NCI-H1930 (cell line): ENCODE results near the gene TUFT1.
"Not testable (repeated sequence)": the region's sequence is repeated elsewhere in the genome, so short reads cannot be mapped to it uniquely, and the experiment has no call there.

ENCODE experiments used
- DNase-seq, 2 experiments: peaks; one replicate each; lab custom pipeline; 2025; lab: John Stamatoyannopoulos, UW

Gene TUFT1

DNA sequence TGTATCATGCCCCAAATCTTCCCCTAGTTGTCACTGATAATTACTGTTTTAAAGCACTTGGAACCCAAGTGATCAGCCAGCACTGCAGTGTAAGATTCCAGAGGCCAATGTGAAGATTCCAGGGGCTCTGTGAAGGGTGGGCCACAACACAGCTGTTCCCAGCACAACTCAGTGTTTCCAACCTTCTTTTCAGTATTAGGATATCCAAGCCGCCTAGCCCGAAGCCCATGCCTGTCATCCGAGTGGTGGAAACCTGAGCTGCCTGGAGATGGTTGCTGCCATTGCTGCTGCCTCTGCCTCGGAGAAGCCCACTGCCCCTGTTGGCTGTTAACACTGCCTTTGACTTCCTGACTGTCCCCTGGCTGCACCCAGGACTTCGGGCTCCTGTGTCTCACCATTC, 41.3 kb downstream of the TUFT1 start:
- no peak for DNase-seq

- DNase-seq, result no peak
Measured at GRCh38 chr1:151581921-151582320, 41.8 kb downstream of the TUFT1 start.

DNA sequence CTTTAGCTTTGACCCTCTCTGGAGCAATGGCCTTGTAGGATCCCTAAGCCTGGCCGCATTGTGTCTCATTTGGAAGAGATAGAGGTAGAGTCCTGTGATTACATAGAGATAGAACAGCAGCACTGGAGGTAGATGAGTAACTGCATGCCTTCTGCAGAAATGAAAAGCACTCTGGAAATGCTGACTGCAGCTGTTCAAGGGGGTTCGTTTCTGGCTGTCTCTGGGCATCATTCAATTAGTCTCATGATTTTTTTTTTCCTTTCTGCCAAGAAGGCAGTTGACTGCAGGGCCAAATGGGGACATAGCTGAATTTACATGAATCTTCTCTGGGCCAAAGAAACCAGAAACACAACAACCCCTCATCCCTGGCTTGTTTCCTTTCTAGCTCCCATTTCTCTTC, 43.7 kb downstream of the TUFT1 start:
- DNase-seq, result no peak

DNA sequence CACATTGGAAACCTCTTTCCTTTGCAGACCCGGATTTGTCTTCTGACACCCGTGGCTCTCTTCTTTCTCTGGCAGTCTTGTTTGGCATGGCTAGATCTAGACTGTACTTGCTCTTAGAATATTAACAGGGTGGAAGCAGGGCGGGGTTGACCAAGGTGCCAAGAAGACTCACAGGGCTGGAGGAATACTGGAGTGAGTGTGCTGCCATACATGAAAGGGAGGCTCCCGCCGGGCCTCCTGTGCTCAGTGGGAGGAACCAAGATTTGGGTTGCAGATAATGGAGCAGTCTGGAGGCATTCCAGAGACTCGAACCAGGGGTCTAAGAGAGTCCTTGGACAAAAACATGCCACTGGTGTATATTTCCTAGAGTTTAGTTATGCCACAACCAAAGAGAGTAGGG, 44.2 kb downstream of the TUFT1 start:
- DNase-seq, result no peak

DNA sequence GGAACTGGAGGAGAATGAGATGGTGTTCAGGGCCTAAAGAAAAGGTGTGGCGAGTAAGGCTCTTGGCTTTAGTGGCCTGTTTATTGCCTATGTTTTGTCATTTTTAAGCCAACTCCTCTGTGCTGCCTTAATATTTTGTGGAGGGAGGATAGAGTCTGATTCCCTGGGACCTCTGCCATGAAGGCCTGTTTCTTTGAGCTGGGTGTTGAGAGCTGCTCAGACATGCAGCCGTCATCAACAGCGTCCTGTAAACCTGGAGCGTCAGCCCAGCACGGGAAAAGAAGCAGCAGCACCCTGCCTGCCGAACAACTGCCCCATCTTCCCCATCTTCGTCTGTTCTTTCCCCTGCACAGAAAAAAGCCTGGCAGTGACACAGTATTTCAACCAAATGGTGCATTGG, 44.7 kb downstream of the TUFT1 start:
- no peak for DNase-seq

GRCh38 chr1:151585622-151586021, 45.5 kb downstream of the TUFT1 start:
- no peak for DNase-seq

DNA sequence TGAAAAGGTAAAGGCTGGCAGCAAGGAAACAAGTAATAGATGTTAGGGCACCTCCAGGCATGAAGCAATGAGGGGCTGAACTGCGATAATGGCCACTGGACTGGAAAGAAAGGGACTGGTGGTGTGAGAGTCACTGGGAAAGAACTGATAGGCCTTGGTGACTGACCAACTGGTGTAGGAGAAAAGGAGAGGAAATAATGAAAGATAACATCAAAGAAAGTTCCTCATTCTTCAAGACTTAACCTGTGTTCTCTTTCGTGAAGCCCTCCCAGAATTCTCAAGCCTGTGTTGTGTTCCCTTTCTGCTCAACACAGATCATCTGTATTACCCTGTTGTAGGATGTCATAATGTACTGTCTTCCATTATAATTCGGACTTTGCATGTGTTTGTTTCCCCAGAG, 50.9 kb downstream of the TUFT1 start:
- DNase-seq, result no peak

DNA sequence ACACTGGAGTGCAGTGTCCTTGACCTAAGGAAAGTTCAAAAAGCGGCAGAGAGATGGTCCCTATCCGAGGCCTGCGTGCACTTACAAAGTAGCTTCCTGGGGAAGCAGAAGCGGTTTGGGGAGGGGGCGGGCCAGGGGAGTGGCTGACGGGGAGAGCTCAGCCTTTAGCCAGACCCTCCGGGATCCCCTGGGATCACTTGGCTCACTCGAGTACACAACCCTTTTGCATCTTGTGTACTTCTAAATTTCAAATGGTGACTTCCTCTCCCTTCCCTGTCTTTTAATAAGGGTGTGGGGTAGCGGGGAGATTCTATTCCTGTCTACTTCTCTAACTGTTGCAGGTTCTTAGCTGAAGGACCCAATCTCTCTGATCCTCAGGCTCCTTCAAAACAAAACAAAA, 53.6 kb downstream of the TUFT1 start:
- DNase-seq, result no peak

DNA sequence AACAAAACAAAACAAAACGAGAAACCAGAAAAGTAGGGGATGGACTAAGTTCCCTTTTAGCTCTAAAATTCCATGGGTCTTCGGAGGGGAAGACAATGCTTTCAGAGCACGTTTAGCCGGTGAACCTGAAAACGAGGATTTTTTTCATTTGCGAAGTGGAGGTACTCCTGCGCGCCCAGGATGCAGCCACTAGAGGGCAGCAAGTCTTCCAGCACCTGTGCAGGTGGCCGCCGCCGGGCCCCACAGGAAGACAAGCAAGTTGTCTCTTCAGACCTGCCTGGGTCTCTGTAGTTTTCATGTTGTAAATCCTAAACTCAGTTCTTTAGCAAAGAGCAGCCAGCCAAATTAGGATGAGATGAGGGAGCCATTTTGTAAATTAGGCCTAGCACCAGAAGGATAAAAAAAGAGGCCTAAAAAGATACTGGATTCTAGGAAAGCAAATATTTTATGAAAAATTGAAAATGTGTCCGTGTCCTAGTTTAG, 54.1 kb downstream of the TUFT1 start:
- peak; percentile 45 to 76 for DNase-seq

DNA sequence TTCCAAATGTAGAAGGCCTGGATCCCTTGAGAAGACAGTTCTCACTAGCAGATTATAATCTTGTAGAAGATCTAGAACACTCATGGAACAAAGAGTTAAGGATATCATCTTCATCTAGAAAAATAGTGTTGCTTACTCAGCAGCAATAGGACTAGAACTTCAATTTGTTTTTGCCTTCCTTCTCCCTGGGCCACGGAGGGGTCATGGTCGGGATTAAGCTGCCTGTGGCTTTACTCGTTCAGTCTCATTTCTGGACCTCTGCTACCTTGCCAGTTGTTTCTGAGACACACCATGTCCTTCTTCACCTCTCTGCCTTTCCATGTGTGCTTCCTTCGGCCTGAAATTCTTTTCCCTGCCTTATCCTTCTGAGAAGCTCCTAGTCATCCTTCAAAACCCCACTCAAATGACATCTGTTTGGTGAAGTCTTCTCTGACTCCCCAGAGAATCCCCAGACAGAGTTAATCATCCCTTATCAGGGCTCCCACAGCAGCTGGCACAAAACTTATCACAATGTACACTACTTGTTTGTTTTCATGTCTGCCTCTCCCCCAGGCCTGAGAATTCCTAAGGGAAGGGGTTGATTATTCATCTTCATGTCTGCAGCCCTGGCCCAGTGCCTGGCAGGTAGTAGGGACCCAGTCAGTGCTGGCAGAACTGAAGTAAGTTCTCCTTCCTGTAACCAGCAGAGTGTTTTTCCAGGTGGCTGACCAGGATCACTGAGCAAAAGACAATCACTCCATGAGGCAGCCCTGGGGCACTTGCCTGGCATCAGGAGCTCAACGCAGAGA, 56.3 kb downstream of the TUFT1 start:
- DNase-seq, result no peak

DNA sequence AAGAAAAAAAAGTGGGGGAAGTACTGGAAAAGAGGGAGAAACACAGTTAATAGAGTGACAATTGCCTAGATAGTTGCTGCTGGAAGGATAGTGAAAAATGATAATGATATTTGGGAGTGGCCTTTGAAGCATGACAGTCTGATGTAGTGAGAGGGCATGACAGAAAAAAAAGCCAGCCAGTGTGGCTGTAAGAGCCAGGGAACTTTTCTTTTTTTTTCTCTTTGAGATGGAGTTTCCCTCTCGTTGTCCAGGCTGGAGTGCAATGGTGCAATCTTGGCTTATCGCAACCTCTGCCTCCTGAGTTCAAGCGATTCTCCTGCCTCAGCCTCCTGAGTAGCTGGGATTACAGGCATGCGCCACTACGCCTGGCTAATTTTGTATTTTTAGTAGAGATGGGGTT, 62.4 kb downstream of the TUFT1 start:
- not testable (repeated sequence) for DNase-seq

- DNase-seq, result no peak
Measured at GRCh38 chr1:151604291-151604690, 64.2 kb downstream of the TUFT1 start.

DNA sequence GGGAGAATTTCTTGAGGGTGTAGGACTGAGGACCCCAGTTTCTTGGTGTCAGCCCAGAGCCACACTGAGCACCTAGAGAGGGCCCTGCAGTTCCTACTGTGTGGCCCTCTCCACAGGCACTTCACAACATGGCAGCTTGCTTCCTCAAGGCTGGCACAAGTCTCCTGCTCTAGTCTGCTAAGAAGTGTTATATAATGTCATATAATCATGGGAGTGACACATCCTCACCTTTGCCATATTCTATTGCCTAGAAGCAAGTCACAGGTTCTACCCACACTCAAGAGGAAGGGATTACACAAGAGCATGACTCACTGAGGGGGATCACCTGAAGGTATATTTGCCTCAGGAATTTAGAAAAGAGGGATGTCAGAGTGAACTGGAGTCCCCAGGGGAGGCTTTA, 66.3 kb downstream of the TUFT1 start:
- no peak for DNase-seq

DNA sequence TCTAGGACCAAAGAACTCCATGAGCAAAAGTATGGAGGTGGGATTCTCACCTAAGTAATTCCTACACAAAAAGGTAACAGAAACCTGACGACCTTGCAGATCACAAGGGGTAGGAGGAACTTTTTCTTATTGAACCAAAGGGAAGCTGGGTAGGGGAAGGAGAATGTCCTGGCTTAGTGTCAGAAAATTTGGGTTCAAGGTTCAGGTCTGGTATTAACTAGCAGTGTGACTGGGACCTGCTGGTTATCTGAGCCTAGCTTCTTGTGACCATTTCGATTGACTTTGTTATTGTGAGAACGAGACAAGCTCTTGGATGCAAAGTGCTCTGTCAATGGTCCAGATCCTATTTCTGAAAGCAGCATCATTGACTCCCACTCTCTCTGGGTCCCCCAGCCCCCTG, 66.7 kb downstream of the TUFT1 start:
- DNase-seq, result no peak

DNA sequence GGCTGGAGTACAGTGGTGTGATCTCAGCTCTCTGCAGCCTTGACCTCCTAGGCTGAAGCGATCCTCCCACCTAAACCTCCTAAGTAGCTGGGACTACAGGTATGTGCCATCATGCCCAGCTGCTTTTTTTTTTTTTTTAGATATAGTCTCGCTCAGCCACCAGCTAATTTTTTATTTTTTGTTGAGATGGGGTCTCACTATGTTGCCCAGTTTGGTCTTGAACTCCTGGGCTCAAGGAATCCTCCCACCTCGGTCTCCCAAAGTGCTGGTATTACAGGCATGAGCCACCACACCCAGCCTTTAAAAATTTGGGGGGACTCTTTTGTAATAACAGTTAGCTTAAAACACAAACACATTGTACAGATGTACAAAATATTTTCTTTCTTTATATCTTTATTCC, 70.0 kb downstream of the TUFT1 start:
- no peak for DNase-seq

DNA sequence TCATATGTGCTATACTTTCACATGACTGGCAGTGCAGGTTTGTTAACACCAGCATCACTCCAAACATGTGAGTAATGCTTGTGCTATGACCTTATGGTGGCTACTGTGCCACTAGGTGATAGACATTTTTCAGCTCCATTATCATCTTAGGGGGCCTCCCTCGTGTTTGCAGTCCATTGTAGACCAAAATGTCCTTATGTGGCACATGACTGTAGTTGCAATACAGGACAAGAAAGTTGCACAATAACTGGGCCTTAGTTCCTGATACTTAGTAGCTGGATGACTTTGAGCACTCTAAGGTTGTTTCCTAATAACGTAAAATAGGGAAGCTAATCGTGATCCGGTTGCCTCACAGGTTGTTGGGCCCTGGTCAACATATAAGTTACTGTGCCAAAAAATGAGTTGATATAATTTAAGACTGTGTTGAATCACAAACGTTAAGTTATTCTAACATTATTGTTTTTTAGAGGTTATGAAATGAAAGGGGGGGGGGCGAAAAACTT, 71.2 kb downstream of the TUFT1 start:
- no peak for DNase-seq

DNA sequence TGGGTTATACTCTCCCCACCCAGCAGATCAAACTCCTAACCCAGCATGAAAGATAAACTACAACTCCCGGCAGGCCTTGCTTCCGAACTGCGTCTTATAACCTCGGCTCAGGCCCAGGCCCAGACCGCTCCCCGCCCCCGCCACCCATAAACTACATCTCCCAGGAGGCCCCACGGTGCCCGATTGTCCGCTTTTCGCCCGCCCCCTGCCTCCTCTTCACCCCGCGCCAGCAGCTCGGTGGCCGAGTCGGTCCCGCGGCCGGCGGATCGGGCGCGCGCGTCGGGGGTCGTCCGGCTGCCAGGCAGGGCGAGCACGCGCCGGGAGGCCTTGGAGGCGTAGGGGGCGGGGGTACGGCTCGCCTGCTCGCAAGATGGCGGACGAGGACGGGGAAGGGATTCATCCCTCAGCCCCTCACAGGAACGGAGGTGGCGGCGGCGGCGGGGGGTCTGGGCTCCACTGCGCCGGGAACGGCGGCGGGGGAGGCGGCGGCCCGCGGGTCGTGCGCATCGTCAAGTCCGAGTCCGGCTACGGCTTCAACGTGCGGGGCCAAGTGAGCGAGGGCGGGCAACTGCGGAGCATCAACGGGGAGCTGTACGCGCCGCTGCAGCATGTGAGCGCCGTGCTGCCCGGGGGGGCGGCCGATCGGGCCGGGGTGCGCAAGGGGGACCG, 71.9 kb downstream of the TUFT1 start, which contains the start of gene SNX27:
Gene SNX27 (plus strand): TSS at position 219 of the 669 bp plus-strand sequence. CDS start 152 bp downstream, at position 371.
- peak; percentile 90 to 96 for DNase-seq

DNA sequence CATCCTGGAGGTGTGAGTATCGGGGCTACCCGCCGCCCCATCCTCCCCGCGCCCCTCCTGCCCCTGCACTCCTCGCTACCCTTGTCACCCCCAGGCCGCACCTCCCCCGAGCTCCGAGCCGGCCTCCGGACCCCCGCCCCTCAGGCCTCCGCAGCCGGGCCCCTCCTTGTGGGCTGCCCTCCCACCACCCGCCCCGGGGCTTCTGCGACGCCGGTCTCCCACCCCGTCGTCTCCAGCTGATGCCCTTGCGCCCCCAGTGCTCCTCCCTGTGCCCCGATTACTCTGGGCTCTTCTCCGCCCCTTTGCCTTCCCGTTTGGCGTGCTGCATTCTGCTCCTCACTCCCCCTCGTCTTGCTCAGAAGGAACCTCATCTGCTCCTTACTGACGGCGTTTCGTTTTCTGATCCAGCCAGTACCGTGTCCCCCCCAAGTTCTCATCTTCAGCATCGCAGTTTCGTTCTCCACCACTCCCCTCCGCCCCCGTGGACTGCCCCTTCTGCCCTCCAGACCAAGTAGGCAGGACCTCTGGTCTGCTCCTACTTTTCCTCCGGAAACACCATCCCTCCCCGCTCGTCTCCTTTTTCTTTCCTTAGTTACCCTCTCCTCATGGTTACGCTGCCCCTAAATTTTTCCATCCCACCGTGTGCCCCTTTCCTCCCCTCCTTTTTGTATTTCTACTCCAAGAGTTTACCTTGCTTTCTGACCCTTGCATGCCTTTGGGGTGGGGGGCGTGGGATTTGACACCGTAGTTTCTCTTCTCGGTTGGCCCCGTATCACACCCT, 72.6 kb downstream of the TUFT1 start:
- no peak for DNase-seq

DNA sequence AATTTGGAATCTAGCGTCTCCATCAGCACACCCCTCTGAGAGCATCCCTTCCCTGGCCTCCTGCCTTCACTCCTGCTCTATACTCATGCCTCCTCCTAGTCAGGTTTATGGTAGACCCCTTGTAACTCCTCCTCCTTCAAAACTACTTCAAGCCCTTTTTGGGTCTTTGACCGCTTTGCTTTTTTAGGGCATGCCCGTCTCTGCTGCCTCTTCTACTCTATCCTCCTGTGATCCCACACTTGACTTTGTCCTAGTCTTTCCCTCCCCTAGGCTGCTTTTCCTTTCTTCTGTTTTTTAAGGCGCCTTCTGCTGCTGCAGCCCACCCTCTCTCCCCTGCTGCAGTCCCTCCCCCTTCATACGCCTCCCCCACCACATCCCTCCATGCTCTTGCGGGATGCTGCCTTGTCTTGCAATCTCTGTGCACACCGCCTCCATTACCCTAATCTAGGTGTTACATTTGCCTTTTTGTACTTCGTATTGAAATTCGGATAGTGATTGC, 73.2 kb downstream of the TUFT1 start:
- DNase-seq, result no peak

DNA sequence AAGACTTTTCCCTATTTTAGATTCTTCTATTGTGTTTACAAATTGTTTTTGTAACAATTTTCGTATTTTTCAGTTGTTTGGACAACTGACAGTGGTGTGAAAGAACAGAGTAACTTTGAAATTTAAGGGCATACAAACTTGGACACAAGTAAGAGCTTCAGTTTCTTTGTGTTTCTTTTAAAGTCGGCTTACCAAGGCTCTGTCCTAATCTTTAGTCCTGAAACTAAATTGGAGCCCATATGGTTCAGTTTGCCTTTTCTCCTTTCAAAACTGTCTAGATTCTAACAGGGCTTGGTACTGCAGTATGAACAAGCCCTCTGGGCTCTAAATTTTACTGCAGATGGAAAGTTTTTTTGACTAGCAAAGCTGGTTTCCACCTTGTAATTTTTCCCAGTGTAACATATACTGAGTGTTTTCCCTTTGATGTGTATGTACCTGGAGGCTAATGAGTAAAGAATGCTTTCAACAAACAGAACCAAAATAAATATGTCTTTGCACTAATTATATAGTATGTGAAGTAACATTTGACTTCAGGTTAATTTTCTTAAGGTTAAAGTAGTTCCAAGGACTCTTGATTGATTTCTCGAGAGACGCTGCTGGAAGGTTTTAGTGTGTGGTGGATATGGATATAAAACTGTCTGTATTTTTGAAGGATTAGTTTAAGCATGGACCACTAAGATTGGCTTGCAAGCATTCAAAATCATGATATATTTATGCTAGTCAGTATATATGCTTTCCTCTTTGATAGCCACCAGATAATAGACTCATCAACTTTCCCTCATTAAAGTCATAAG, 75.8 kb downstream of the TUFT1 start:
- no peak for DNase-seq

GRCh38 chr1:151616505-151616849, 76.4 kb downstream of the TUFT1 start:
- DNase-seq, result no peak

GRCh38 chr1:151618003-151618402, 77.9 kb downstream of the TUFT1 start:
- DNase-seq, result no peak
